Measurements from ENCODE around the gene RGS4. TPM values are rescaled to one million over a fixed set of nuclear protein-coding genes. Genes with fewer than 3 reads are reported as not detected.
A peak's percentile ranks its signal among the peaks of the same experiment; 100 is the strongest.

The RGS4 gene
- total RNA-seq (2022) (0.21 TPM in 1 of 2 replicates, not detected in the other), Bru-seq, nascent RNA (percentile 18 among the genes with signal in this experiment), BruChase-seq, experiment 1, labeled RNA remaining after a 6-hour chase (percentile 8 among the genes with signal in this experiment), BruChase-seq, experiment 2, labeled RNA remaining after a 2-hour chase (percentile 9 among the genes with signal in this experiment)
- long read RNA-seq: 0 reads

GRCh38 chr1:163069142-163069541 lies at the start of gene RGS4:
Gene RGS4, plus strand, starts transcription at chr1:163069361. Its CDS starts 124 bp downstream, at chr1:163069485.
- peaks cover 59% of the 10 kb centered on the region for H3K27me3 Mint-ChIP-seq (ENCODE audit: unreplicated experiment)
- no peaks in the 10 kb centered on the region for H3K4me1 Mint-ChIP-seq (ENCODE audit: low read depth, unreplicated experiment)
- intact Hi-C loops (cut with micrococcal nuclease; ENCODE audit: unreplicated experiment): loop anchor here (1.0 kb wide), 3 partner anchors 80 to 215 kb away; no protein-coding TSS in a partner anchor
- no peaks in the 10 kb centered on the region for H3K9me3 Mint-ChIP-seq (ENCODE audit: low read depth, unreplicated experiment)
- CTCF ChIA-PET: interaction anchor here (0.6 to 3.2 kb wide), 14 partner anchors 11 to 246 kb away, joined by 3 to 29 read pairs (median 4); no protein-coding TSS in a partner anchor
- H3K4me3 Mint-ChIP-seq (ENCODE audit: low read depth, unreplicated experiment): peak within 1 kb of the TSS; percentile 29
- DNase-seq: peak; percentile 57
- no peaks in the 10 kb centered on the region for H3K36me3 Mint-ChIP-seq (ENCODE audit: insufficient read depth, unreplicated experiment)
- TF ChIP-seq CTCF (IDR thresholded peaks at IDR 0.05; ENCODE audit: unreplicated experiment): peak; percentile 50
- H3K27ac Mint-ChIP-seq (ENCODE audit: unreplicated experiment): no peak within 1 kb of the TSS
- BruUV-seq (replicated peaks): no TSS peak

GRCh38 chr1:163022129-163022528 lies 47.0 kb upstream of the RGS4 start:
- H3K4me3 Mint-ChIP-seq (ENCODE audit: low read depth, unreplicated experiment): no peak overlapping the region
- no TSS peak for BruUV-seq (replicated peaks)
- intact Hi-C loops (cut with micrococcal nuclease; ENCODE audit: unreplicated experiment): no loop called here
- no peak for TF ChIP-seq CTCF (IDR thresholded peaks at IDR 0.05; ENCODE audit: unreplicated experiment)
- H3K27me3 Mint-ChIP-seq (ENCODE audit: unreplicated experiment): no peaks in the 10 kb centered on the region
- no peaks in the 10 kb centered on the region for H3K36me3 Mint-ChIP-seq (ENCODE audit: insufficient read depth, unreplicated experiment)
- peaks cover 7% of the 10 kb centered on the region for H3K9me3 Mint-ChIP-seq (ENCODE audit: low read depth, unreplicated experiment)
- CTCF ChIA-PET: no interaction called here
- no peak for DNase-seq
- no peaks in the 10 kb centered on the region for H3K4me1 Mint-ChIP-seq (ENCODE audit: low read depth, unreplicated experiment)
- no peak overlapping the region for H3K27ac Mint-ChIP-seq (ENCODE audit: unreplicated experiment)

- intact Hi-C loops (cut with micrococcal nuclease; ENCODE audit: unreplicated experiment): no loop called here
- H3K9me3 Mint-ChIP-seq (ENCODE audit: low read depth, unreplicated experiment): peaks cover 4% of the 10 kb centered on the region
Measured at GRCh38 chr1:163027610-163028009, 41.6 kb upstream of the RGS4 start.

GRCh38 chr1:163029901-163030300 lies 39.3 kb upstream of the RGS4 start:
- intact Hi-C loops (cut with micrococcal nuclease; ENCODE audit: unreplicated experiment): loop anchor here (5.0 kb wide), 1 partner anchor 123 kb away; no protein-coding TSS in a partner anchor
- Mint-ChIP-seq H3K9me3 (ENCODE audit: low read depth, unreplicated experiment) (no peaks in the 10 kb centered on the region), H3K27ac (ENCODE audit: unreplicated experiment) (peak overlapping the region; percentile 31), H3K4me3 (ENCODE audit: low read depth, unreplicated experiment) (no peak overlapping the region), H3K27me3 (ENCODE audit: unreplicated experiment) (no peaks in the 10 kb centered on the region), H3K4me1 (ENCODE audit: low read depth, unreplicated experiment) (peaks cover 49% of the 10 kb centered on the region), H3K36me3 (ENCODE audit: insufficient read depth, unreplicated experiment) (no peaks in the 10 kb centered on the region)
- BruUV-seq (replicated peaks): no TSS peak
- CTCF ChIA-PET: no interaction called here
- no peak for TF ChIP-seq CTCF (IDR thresholded peaks at IDR 0.05; ENCODE audit: unreplicated experiment)
- no peak for DNase-seq

More at GRCh38 chr1:163027610-163028009, 41.6 kb upstream of the RGS4 start:
- BruUV-seq (replicated peaks): no TSS peak
- Mint-ChIP-seq H3K4me3 (ENCODE audit: low read depth, unreplicated experiment) (no peak overlapping the region), H3K36me3 (ENCODE audit: insufficient read depth, unreplicated experiment) (no peaks in the 10 kb centered on the region), H3K27ac (ENCODE audit: unreplicated experiment) (no peak overlapping the region), H3K27me3 (ENCODE audit: unreplicated experiment) (no peaks in the 10 kb centered on the region), H3K4me1 (ENCODE audit: low read depth, unreplicated experiment) (peaks cover 30% of the 10 kb centered on the region)
- CTCF ChIA-PET: no interaction called here
- no peak for TF ChIP-seq CTCF (IDR thresholded peaks at IDR 0.05; ENCODE audit: unreplicated experiment)
- no peak for DNase-seq
